ENCODE data around the gene SIX1.

- TF ChIP-seq CTCF (conservative IDR thresholded peaks at IDR 0.05; ENCODE audit: low read depth, low read length) = 0 out of 2 replicates have a peak, but pooled peaks have one; percentile 9
- TF ChIP-seq POLR2A (IDR thresholded peaks at IDR 0.05; ENCODE audit: low read depth, low read length) = no peak
- TF ChIP-seq MAZ (IDR thresholded peaks at IDR 0.05; ENCODE audit: borderline replicate concordance, low read depth, low read length) = 0 out of 2 replicates have a peak, but pooled peaks have one; percentile 25
- TF ChIP-seq RFX5 (IDR thresholded peaks at IDR 0.05; ENCODE audit: low read depth, low read length) = no peak
- no peak for TF ChIP-seq BHLHE40 (IDR thresholded peaks at IDR 0.05; ENCODE audit: low read depth, low read length)
- no peak for TF ChIP-seq RCOR1 (IDR thresholded peaks at IDR 0.05; ENCODE audit: insufficient replicate concordance, low read length)
- TF ChIP-seq MXI1 (IDR thresholded peaks at IDR 0.05; ENCODE audit: borderline replicate concordance, low read depth, low read length) = no peak
- TF ChIP-seq FOS (IDR thresholded peaks at IDR 0.05; ENCODE audit: low read depth, low read length) = no peak
- TF ChIP-seq RAD21 (IDR thresholded peaks at IDR 0.05; ENCODE audit: low read length) = 0 out of 2 replicates have a peak, but pooled peaks have one; percentile 6
- no peak for TF ChIP-seq CHD1 (IDR thresholded peaks at IDR 0.05; ENCODE audit: low read depth, low read length)
- no peak for TF ChIP-seq USF2 (IDR thresholded peaks at IDR 0.05; ENCODE audit: low read depth, low read length)
These were observed 11.6 kb downstream of the SIX1 start for GRCh38 chr14:60637479-60638315.
